GOT3 (cell line): ENCODE data around the gene TUBB2B.
"Not testable (repeated sequence)": the region's sequence is repeated elsewhere in the genome, so short reads cannot be mapped to it uniquely, and the experiment has no call there.

Source experiments
- DNase-seq: peaks from one replicate; lab custom pipeline; 2025; ENCODE audit warnings: mixed read lengths; lab: John Stamatoyannopoulos, UW

TUBB2B gene

GRCh38 chr6:3258201-3258600 is 30.7 kb upstream of the TUBB2B start:
- DNase-seq, result no peak

- no peak for DNase-seq
These were observed 26.1 kb upstream of the TUBB2B start for GRCh38 chr6:3253597-3253961.

- no peak for DNase-seq
These were observed 25.6 kb upstream of the TUBB2B start for GRCh38 chr6:3252861-3253596.

GRCh38 chr6:3252369-3252768 is 24.9 kb upstream of the TUBB2B start:
- DNase-seq, result no peak

GRCh38 chr6:3251462-3252314 is 24.2 kb upstream of the TUBB2B start:
- DNase-seq, result peak; percentile 48

- no peak for DNase-seq
These were observed 22.8 kb upstream of the TUBB2B start for GRCh38 chr6:3250231-3250675.

GRCh38 chr6:3249821-3250220 is 22.4 kb upstream of the TUBB2B start:
- no peak for DNase-seq

- DNase-seq, result no peak
These were observed 20.0 kb upstream of the TUBB2B start for GRCh38 chr6:3247255-3248146.

GRCh38 chr6:3245216-3245615 is 17.8 kb upstream of the TUBB2B start:
- no peak for DNase-seq

GRCh38 chr6:3244832-3245161 is 17.3 kb upstream of the TUBB2B start:
- DNase-seq, result not testable (repeated sequence)

GRCh38 chr6:3244003-3244831 is 16.8 kb upstream of the TUBB2B start:
- DNase-seq, result no peak

GRCh38 chr6:3242768-3243167 is 15.3 kb upstream of the TUBB2B start:
- DNase-seq, result no peak

GRCh38 chr6:3241745-3242144 is 14.3 kb upstream of the TUBB2B start:
- DNase-seq, result not testable (repeated sequence)

GRCh38 chr6:3240595-3240994 is 13.1 kb upstream of the TUBB2B start:
- DNase-seq, result no peak

- no peak for DNase-seq
These were observed 11.8 kb upstream of the TUBB2B start for GRCh38 chr6:3239110-3239830.

- DNase-seq, result no peak
These were observed 10.6 kb upstream of the TUBB2B start for GRCh38 chr6:3237761-3238662.

GRCh38 chr6:3236005-3236404 is 8.6 kb upstream of the TUBB2B start:
- DNase-seq, result no peak

GRCh38 chr6:3235486-3235885 is 8.0 kb upstream of the TUBB2B start:
- DNase-seq, result no peak

GRCh38 chr6:3233904-3234303 is 6.5 kb upstream of the TUBB2B start:
- DNase-seq, result no peak

GRCh38 chr6:3233321-3233720 is 5.9 kb upstream of the TUBB2B start:
- DNase-seq, result no peak
